HEK293 (cell line): ENCODE measurements around the gene CRTAP.
"Not testable (repeated sequence)": the region's sequence is repeated elsewhere in the genome, so short reads cannot be mapped to it uniquely, and the experiment has no call there.

ENCODE experiments used
- ZNF133 ChIP-seq: fragments of 450-650 bp; formaldehyde crosslinking; IDR thresholded peaks from 2 replicates; pipeline ENCODE4 v1.5.1; 2016; ENCODE audit warnings: missing biosample characterization, missing genetic modification characterization
- ZNF324 ChIP-seq: fragments of 450-650 bp; formaldehyde crosslinking; IDR thresholded peaks from 2 replicates; pipeline ENCODE4 v1.5.1; 2016; ENCODE audit warnings: missing biosample characterization, missing genetic modification characterization
- ZNF549 ChIP-seq: fragments of 450-650 bp; IDR thresholded peaks from 2 replicates; pipeline ENCODE4 v1.5.1; 2018; ENCODE audit warnings: missing biosample characterization, missing genetic modification characterization, mild to moderate bottlenecking, inconsistent platforms, moderate library complexity
- ZXDB ChIP-seq: fragments of 450-650 bp; formaldehyde crosslinking; IDR thresholded peaks from 2 replicates; pipeline ENCODE4 v1.5.1; 2016; ENCODE audit warnings: missing biosample characterization, missing genetic modification characterization
- TF ChIP-seq, protein P1 (sequence below): fragments of 450-650 bp; formaldehyde crosslinking; IDR thresholded peaks from 2 replicates; pipeline ENCODE4 v1.5.1; 2016; ENCODE audit warnings: missing biosample characterization, missing genetic modification characterization
- TF ChIP-seq, protein P2 (sequence below): fragments of 450-650 bp; formaldehyde crosslinking; IDR thresholded peaks from 2 replicates; pipeline ENCODE4 v1.5.1; 2016; ENCODE audit warnings: missing biosample characterization, missing genetic modification characterization, borderline replicate concordance

DNA sequence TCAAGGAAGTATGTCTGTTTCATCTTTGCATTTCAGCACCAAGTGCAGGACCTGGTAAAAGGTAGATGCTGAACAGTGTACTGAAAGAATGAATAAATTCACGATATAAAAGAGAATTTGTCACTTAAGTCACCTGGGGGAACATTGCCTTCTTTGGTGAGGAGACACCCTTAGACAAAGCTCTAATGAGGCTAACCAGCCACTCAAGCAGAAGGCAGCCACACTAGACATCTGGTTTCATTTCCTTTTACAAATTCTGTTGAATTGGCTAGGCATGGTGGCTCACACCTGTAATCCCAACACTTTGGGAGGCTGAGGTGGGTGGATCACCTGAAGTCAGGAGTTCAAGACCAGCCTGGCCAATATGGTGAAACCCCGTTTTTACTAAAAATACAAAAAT is 7.0 kb upstream of the CRTAP start:
- TF ChIP-seq ZXDB, ZNF324, ZNF549, ZNF133 (tag by site-specific recombination): not testable (repeated sequence)
- TF ChIP-seq, protein P1, sequence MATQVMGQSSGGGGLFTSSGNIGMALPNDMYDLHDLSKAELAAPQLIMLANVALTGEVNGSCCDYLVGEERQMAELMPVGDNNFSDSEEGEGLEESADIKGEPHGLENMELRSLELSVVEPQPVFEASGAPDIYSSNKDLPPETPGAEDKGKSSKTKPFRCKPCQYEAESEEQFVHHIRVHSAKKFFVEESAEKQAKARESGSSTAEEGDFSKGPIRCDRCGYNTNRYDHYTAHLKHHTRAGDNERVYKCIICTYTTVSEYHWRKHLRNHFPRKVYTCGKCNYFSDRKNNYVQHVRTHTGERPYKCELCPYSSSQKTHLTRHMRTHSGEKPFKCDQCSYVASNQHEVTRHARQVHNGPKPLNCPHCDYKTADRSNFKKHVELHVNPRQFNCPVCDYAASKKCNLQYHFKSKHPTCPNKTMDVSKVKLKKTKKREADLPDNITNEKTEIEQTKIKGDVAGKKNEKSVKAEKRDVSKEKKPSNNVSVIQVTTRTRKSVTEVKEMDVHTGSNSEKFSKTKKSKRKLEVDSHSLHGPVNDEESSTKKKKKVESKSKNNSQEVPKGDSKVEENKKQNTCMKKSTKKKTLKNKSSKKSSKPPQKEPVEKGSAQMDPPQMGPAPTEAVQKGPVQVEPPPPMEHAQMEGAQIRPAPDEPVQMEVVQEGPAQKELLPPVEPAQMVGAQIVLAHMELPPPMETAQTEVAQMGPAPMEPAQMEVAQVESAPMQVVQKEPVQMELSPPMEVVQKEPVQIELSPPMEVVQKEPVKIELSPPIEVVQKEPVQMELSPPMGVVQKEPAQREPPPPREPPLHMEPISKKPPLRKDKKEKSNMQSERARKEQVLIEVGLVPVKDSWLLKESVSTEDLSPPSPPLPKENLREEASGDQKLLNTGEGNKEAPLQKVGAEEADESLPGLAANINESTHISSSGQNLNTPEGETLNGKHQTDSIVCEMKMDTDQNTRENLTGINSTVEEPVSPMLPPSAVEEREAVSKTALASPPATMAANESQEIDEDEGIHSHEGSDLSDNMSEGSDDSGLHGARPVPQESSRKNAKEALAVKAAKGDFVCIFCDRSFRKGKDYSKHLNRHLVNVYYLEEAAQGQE (tag by site-specific recombination): not testable (repeated sequence)
- TF ChIP-seq, protein P2, sequence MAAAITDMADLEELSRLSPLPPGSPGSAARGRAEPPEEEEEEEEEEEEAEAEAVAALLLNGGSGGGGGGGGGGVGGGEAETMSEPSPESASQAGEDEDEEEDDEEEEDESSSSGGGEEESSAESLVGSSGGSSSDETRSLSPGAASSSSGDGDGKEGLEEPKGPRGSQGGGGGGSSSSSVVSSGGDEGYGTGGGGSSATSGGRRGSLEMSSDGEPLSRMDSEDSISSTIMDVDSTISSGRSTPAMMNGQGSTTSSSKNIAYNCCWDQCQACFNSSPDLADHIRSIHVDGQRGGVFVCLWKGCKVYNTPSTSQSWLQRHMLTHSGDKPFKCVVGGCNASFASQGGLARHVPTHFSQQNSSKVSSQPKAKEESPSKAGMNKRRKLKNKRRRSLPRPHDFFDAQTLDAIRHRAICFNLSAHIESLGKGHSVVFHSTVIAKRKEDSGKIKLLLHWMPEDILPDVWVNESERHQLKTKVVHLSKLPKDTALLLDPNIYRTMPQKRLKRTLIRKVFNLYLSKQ (tag by site-specific recombination): not testable (repeated sequence)
